ENCODE measurements around the gene DMBT1.

GRCh38 chr10:122672655-122673054 is 112.1 kb downstream of the DMBT1 start:
- TF ChIP-seq CTCF (IDR thresholded peaks at IDR 0.05): no peak
- no peak for TF ChIP-seq EP300 (IDR thresholded peaks at IDR 0.05)
- TF ChIP-seq POLR2AphosphoS5 (IDR thresholded peaks at IDR 0.05): no peak
